DMS114 treated with DMSO at 0.1 percent for 48 hours (cell line): ENCODE data around the gene CD82.

Experiments used
- DNase-seq: peaks from one replicate; lab custom pipeline; 2025; ENCODE audit not compliant: unreplicated experiment; lab: John Stamatoyannopoulos, UW

The CD82 gene

GRCh38 chr11:44597358-44598012 is 32.0 kb downstream of the CD82 start:
- DNase-seq = no peak

DNA sequence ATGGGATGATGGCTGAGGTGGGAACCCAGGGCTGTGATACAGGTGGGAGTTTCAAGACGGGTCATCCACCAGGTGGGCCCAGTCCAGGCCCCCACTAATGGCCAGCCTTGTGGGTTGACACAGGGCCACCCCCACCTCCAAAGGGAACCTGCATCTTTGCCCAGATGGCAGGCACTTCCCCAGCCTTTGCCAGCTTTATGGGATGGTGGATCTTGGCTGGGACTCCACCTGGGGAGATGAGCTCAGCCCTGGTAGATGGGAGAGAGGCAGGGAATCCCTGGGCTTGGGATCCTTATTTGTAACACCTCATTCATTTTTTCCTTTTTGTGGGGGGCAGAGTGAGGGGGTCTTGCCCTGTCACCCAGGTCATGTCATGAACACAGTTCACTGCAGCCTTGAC is 33.4 kb downstream of the CD82 start:
- no peak for DNase-seq

DNA sequence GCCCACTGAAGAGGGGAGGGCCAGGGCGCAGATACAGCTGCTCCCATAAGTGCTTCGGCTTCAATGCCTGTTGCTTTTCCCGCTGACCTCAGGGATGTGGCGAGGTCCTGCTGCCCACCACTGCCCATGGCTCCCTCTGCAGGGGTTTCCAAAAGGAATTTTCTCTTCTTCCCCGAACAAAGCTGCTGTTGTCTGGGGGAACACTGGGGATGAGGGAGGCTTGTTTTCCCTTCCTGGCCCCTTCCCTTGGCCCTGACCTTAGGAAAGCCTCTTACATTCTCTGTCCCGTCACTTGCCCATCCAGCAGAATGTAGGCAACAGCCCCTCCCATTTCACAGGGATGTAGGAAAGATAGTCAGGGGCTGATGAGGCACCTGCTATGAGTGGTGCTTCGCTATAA is 34.8 kb downstream of the CD82 start:
- DNase-seq = no peak

DNA sequence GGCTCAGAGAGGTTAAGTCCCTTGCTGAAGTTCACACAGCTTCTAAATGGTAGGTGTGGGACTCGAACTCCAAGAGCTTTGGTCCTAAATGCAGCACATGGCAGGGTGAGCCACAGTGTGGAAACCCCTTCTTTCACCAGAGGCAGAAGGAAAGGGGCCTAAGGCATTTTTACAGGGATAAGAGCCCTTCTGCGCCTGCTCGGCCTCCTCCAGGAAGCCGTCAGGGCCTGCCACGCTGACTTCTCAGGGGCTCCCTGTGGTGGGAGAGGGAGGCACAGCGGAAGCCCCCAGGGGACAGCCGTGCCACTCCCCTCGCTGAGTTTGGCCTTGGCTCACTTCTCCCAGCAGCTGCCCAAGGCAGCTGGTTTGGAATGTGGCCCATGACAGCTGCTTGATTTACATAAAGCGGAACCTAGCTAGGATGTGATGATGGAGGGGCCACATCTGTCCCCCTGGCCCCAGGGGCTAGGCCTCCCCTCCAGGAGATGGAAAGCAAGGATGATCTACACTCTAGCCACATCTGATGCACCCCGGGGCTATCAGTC is 35.4 kb downstream of the CD82 start:
- no peak for DNase-seq

- DNase-seq = no peak
These were observed 36.3 kb downstream of the CD82 start for GRCh38 chr11:44601471-44602370.

GRCh38 chr11:44602891-44603310 is 37.4 kb downstream of the CD82 start:
- no peak for DNase-seq

- DNase-seq = no peak
These were observed 38.7 kb downstream of the CD82 start for GRCh38 chr11:44604171-44604581.

DNA sequence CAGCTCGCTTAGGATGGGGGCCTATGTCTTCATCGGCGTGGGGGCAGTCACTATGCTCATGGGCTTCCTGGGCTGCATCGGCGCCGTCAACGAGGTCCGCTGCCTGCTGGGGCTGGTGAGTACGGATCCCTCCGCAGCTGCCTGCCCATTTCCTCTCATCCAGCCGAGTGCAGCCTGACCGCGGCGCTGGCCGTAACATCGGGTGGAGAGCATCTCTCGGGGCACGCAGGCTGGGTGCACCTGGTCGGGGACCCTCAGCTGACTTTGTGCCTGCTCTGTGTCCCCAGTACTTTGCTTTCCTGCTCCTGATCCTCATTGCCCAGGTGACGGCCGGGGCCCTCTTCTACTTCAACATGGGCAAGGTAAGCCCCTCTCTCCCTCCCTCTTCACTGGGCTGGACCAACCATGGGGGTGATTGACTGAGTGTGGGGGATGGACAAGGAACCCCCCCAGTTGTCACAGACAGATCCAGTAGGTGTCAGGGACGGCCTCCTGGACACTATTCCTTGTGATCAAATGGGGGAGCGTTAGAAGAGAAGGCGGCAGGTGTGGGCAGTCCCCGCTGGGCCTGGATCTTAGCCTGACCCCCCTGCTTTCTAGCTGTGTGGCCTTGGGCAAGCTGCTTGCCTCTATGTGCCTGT is 39.7 kb downstream of the CD82 start:
- no peak for DNase-seq

DNA sequence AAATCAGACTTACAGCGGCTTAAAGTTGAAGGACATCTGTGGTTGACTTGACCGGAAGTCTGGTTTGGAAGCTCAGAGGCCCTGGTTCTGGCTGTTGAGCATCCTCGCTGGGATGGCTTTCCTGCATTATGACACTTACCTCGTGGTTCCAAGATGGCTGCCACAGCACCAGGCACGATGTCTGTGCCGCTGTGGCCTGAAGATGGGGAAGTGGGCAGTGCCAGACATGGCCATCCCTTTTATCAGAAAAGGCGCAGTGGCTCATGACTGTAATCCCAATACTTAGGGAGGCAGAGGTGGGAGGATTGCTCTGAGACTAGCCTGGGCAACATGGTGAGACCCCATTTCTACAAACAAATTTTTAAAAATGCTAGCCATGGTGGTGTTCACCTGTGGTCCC is 40.5 kb downstream of the CD82 start:
- DNase-seq = no peak

DNA sequence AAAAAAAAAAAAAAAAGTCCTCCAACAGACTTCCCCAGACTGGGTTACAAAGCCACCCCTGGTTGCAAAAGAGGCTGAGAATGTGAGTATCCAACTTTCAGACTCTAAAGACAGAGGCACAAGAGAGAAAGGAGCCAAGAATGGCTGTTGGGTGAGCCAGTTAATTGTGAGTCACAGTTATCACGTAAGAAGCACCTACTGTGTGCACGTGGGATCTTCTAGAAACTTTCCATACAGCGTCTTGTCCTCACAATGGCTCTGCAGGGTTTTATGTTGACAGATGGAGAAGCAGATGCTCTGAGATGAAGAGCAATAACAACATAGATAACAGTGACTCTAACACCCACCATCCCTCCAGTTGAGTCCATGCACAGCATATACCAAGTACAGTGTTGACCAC is 41.0 kb downstream of the CD82 start:
- no peak for DNase-seq

GRCh38 chr11:44607319-44607962 is 42.0 kb downstream of the CD82 start:
- DNase-seq = no peak

GRCh38 chr11:44607987-44608386 is 42.5 kb downstream of the CD82 start:
- no peak for DNase-seq

DNA sequence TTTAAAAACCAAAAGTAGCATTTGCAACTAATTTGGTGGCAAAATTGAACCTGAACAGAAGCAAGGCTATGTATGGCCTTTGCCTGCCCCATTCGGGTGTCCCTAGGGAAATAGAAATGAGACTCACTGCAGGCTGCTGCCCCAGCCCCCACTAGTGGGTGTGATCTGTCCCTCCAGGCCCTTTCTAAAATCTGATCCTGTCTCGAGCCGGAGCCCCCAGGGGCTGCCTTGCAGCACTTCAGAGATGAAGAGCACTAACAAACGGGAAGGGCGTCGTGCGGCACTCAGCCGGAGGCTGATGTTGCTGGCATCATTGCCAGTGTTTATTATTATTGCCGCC is 43.2 kb downstream of the CD82 start:
- no peak for DNase-seq

- DNase-seq = no peak
These were observed 43.7 kb downstream of the CD82 start for GRCh38 chr11:44608991-44609782.

DNA sequence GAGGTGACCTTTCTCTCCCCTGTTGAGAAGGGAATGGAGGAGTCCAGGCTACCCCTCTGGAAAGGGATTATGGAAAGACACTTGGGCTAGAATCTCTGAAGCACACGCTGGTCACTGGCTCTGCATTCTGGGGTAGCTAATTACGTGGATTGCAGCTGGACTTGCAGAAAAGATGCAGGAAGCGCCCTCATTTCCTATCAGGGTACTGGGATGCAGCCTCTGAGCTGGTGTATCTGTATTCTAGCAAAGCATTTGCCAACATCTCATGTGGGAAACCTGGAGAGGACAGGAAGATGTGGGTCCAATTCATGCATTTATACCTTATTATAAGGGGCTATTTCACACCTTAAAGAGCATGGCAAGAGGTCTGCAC is 44.3 kb downstream of the CD82 start:
- DNase-seq = no peak

GRCh38 chr11:44610186-44610955 is 44.9 kb downstream of the CD82 start:
- no peak for DNase-seq

GRCh38 chr11:44611088-44611487 is 45.6 kb downstream of the CD82 start:
- DNase-seq = no peak

GRCh38 chr11:44611687-44612434 is 46.4 kb downstream of the CD82 start:
- DNase-seq = no peak

- no peak for DNase-seq
These were observed 47.7 kb downstream of the CD82 start for GRCh38 chr11:44613153-44613552.
